ENCODE data around the gene PTTG1IP. TPM values are rescaled to one million over a fixed set of nuclear protein-coding genes. Genes with fewer than 3 reads are reported as not detected.
A peak's percentile ranks its signal among the peaks of the same experiment; 100 is the strongest.

The PTTG1IP gene
- total and polyA plus RNA-seq, 2 of the 13 experiments (the other 11 are each of a cell fraction or from before 2014, with no cell fraction given) = 161 to 700 TPM

- Histone ChIP-seq H3K9me3 (ENCODE audit: low read length) (no peaks in the 10 kb centered on the region), H3K4me1 (ENCODE audit: insufficient read depth, low read length) (peaks cover 64% of the 10 kb centered on the region), H3K27ac (ENCODE audit: extremely low read length, insufficient read depth, low read length) (no peak overlapping the region), H2AFZ (ENCODE audit: low read length) (no peak overlapping the region), H3K27me3 (ENCODE audit: control insufficient read depth in 1 of 2, insufficient read depth in 2 of 2, low read length in 2 of 2) (no peaks in the 10 kb centered on the region), H3K4me2 (ENCODE audit: low read depth, low read length) (no peak overlapping the region), H4K20me1 (ENCODE audit: insufficient read depth, low read length) (peaks cover 70% of the 10 kb centered on the region), H3K36me3 (replicated peaks in 1 of 2; ENCODE audit: control insufficient read depth in 1 of 2, insufficient read depth in 2 of 2, low read length in 2 of 2) (peaks cover 38 to 63% of the 10 kb centered on the region in 2 experiments), H3K79me2 (ENCODE audit: insufficient read depth, low read length) (peaks cover 23% of the 10 kb centered on the region), H3K4me3 (replicated peaks in 1 of 3; ENCODE audit: insufficient read depth in 1 of 3, low read depth in 2 of 3, low read length in 3 of 3) (no peak overlapping the region), H3K9ac (ENCODE audit: insufficient read depth, low read depth, low read length) (no peak overlapping the region)
- ATAC-seq = no peak
- DNase-seq (ENCODE audit: low spot score) = no peak
- intact Hi-C loops (cut with micrococcal nuclease; ENCODE audit: unreplicated experiment) (no loop called here), in situ Hi-C loops (cut with HindIII; ENCODE audit: extremely low pct_ligation_motif_present, low pct_unique_long_range_greater_than_20kb) (no loop called here)
- 93% methylated on average over 13 of the region's 20 CpGs for WGBS (ENCODE audit: low lambda C conversion rate)
- ChIA-PET CTCF (ENCODE audit: low intra/inter-chr PET ratio, low total read pairs) (no interaction called here), POLR2A (interaction anchor here (1.4 kb wide), 1 partner anchor 19 kb away, joined by 5 read pairs; no protein-coding TSS in a partner anchor)
- no TSS peak for BruUV-seq (replicated peaks)
- no peak for FAIRE-seq
- TF ChIP-seq POLR2A (IDR thresholded peaks at IDR 0.05; ENCODE audit: insufficient read depth in 1 of 2, low read depth in 2 of 2, low read length in 2 of 2) (0 out of 4 replicates have a peak, but pooled peaks of 1 of the 2 experiments have one; percentile 13), POLR2G (IDR thresholded peaks at IDR 0.05; ENCODE audit: low read depth, low read length) (0 out of 2 replicates have a peak, but pooled peaks have one; percentile 19), AGO2 (optimal IDR thresholded peaks at IDR 0.05; ENCODE audit: low read depth, low read length) (peak; percentile 30), BCLAF1 (IDR thresholded peaks at IDR 0.05) (no peak), AGO1 (IDR thresholded peaks at IDR 0.05; ENCODE audit: low read depth, low read length, poor library complexity, severe bottlenecking) (peak; percentile 79), FOXP1 (IDR thresholded peaks at IDR 0.05) (no peak), FOXP1 (CRISPR knock-in tag; IDR thresholded peaks at IDR 0.05) (no peak), RBM22 (optimal IDR thresholded peaks at IDR 0.05; ENCODE audit: low read length) (peak; percentile 56), ZNF232 (CRISPR knock-in tag; IDR thresholded peaks at IDR 0.05; ENCODE audit: borderline replicate concordance) (no peak)
Measured at GRCh38 chr21:44850208-44850800, 23.2 kb downstream of the PTTG1IP start.

Measured in HepG2 (cell line).